Muscle layer of duodenum (tissue), 2 donors: ENCODE measurements around the gene MACO1.
"Not testable (repeated sequence)": the region's sequence is repeated elsewhere in the genome, so short reads cannot be mapped to it uniquely, and the experiment has no call there.

ENCODE experiments used
- H3K27ac ChIP-seq: one replicate; pipeline ENCODE4 v1.7.0; 2013; ENCODE audit warnings: mild to moderate bottlenecking, low read length
- H3K27me3 ChIP-seq: one replicate; pipeline ENCODE4 v1.7.0; 2013; ENCODE audit warnings: low read depth, mild to moderate bottlenecking, control low read depth, low read length
- H3K36me3 ChIP-seq, 2 donors: one replicate each; pipeline ENCODE4 v1.7.0; 2013; ENCODE audit warnings: low read length in 2 of 2, control low read depth in 1 of 2, mild to moderate bottlenecking in 1 of 2; ENCODE audit not compliant: insufficient read depth in 2 of 2, control insufficient read depth in 1 of 2
- H3K4me1 ChIP-seq, 2 donors: one replicate each; pipeline ENCODE4 v1.7.0; 2013; ENCODE audit warnings: low read length in 2 of 2, mild to moderate bottlenecking in 2 of 2, control low read depth in 1 of 2, moderate library complexity in 1 of 2; ENCODE audit not compliant: insufficient read depth in 2 of 2, control insufficient read depth in 1 of 2
- H3K4me3 ChIP-seq, 2 donors: one replicate each; pipeline ENCODE4 v1.7.0; 2013; ENCODE audit warnings: low read length in 2 of 2, low read depth in 1 of 2, mild to moderate bottlenecking in 1 of 2
- H3K9me3 ChIP-seq, 2 donors: one replicate each; pipeline ENCODE4 v1.7.0; 2013; ENCODE audit warnings: low read length in 2 of 2, control low read depth in 1 of 2, mild to moderate bottlenecking in 1 of 2; ENCODE audit not compliant: control insufficient read depth in 1 of 2
- donor health status: healthy.

The MACO1 gene, protein sequence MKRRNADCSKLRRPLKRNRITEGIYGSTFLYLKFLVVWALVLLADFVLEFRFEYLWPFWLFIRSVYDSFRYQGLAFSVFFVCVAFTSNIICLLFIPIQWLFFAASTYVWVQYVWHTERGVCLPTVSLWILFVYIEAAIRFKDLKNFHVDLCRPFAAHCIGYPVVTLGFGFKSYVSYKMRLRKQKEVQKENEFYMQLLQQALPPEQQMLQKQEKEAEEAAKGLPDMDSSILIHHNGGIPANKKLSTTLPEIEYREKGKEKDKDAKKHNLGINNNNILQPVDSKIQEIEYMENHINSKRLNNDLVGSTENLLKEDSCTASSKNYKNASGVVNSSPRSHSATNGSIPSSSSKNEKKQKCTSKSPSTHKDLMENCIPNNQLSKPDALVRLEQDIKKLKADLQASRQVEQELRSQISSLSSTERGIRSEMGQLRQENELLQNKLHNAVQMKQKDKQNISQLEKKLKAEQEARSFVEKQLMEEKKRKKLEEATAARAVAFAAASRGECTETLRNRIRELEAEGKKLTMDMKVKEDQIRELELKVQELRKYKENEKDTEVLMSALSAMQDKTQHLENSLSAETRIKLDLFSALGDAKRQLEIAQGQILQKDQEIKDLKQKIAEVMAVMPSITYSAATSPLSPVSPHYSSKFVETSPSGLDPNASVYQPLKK

DNA sequence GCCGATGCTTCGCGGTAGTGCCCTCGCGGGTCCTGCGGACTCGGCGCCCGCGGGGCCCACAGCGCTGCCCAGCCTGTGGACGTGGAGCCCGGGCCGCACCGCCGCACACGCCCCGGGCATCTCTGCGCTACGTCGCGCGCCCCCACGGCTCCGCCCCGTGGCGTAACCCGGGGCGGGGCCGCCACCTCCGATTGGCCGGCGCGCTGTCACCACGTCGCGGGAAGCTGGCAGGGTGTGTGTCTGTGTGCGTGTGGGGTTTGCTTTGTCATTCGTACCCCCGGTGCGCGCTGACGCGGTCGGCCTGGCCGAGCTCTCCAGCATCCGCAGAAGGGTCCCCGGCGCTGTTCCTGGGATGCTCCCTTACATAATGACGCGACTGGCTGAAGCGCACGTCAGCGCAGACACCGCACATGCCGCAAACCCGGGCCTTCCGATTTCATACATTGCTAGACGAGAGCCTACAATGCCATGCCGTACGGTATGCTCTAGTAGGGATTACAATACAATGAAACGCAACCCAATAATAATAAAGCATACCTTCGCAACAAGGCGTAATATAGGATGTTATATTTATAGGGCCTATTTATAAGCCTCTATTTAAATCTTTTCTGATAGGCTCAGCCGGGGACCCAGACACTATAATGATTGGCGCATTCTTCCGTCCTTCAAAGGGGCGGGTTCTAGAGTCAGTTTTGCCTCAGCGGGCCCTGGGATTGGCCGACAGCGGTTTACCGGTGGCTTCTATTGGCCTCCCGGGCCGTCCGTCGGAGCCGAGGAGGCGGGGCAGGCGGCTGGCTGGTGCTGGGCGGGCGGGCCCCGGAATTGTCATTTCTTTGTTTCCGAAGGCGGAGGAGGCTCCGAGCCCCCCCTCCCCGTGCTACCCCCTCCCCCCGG is at the start of gene MACO1:
MACO1 (plus strand) TSS at position 825 of the 894 bp plus-strand sequence. CDS start 202 bp downstream, outside the sequence.
- peaks cover 28 to 29% of the 10 kb centered on the region in 2 donors for H3K4me1 ChIP-seq
- H3K4me3 ChIP-seq: peak within 1 kb of the TSS; percentile 78 to 94
- no peaks in the 10 kb centered on the region for H3K27me3 ChIP-seq
- H3K36me3 ChIP-seq: no peaks in the 10 kb centered on the region
- peak within 1 kb of the TSS; percentile 95 for H3K27ac ChIP-seq
- H3K9me3 ChIP-seq: no peaks in the 10 kb centered on the region

- not testable (repeated sequence) for H3K4me1 ChIP-seq, H3K4me3 ChIP-seq, H3K36me3 ChIP-seq, H3K9me3 ChIP-seq, H3K27me3 ChIP-seq, H3K27ac ChIP-seq
These were observed 48.2 kb upstream of the MACO1 start for GRCh38 chr1:25382543-25382942.

GRCh38 chr1:25383090-25383489 is 47.6 kb upstream of the MACO1 start:
- not testable (repeated sequence) for H3K36me3 ChIP-seq, H3K4me3 ChIP-seq, H3K27ac ChIP-seq

DNA sequence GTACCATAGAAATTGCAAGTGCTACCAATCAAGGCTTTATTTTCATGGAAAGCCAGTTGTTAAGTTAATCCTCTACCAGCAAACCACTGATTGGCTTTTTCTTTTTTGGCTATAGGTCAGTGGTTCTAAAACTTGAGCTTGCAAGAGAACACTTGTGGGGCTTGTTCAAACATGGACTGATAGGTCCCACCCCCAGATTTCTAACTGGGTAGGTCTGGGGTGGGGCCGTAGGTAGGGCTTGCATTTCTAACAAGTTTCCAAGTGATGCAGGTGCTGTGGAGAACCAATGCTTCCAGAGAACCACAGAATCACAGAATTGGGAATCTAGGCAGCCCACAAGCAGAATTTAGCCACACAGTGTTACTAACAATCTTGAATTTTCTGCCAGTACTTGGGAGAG is 46.8 kb upstream of the MACO1 start:
- H3K4me3 ChIP-seq, H3K27ac ChIP-seq, H3K4me1 ChIP-seq, H3K27me3 ChIP-seq, H3K9me3 ChIP-seq, H3K36me3 ChIP-seq: not testable (repeated sequence)

More at GRCh38 chr1:25383090-25383489, 47.6 kb upstream of the MACO1 start:
- not testable (repeated sequence) for H3K27me3 ChIP-seq, H3K4me1 ChIP-seq, H3K9me3 ChIP-seq

DNA sequence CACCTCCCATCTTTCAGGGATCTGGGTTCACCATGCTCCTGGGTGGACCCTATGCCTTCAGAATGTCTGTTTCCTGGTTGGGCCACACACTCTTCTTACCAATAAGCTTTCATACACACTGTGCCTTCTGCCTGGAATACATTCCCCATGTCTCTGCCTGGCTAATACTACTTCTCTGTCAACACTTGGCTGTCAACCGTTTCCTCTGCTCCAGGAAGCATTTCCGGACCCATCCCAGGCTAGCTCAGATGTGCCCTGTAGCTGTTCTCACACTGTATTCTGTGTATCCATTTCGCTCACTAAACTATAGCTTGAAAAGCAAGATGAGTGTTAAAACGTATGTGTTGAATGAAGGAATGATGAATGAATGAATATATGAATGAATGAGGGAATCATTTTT is 43.6 kb upstream of the MACO1 start:
- H3K27me3 ChIP-seq, H3K4me3 ChIP-seq, H3K9me3 ChIP-seq, H3K4me1 ChIP-seq, H3K36me3 ChIP-seq, H3K27ac ChIP-seq: not testable (repeated sequence)

DNA sequence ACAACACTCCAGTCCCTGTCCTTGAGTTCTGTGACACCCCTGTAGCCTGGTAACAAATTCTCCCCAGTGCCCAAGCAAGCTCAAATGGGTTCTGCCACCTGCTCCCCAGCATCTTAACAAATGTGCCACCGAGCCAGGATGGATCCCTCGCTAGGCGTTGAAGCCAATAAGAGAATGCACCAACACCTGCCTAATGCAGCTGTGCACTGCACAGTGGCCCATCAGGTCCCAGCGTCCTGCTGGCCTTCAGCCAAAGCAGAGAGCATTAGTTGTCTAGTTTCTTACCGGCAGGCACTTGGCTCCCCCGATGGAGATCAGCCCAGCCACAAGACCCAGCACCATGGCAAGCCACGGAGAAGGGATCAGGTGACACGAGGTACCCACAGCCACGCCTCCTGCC is 42.0 kb upstream of the MACO1 start:
- not testable (repeated sequence) for H3K9me3 ChIP-seq, H3K4me3 ChIP-seq, H3K36me3 ChIP-seq, H3K27ac ChIP-seq, H3K27me3 ChIP-seq, H3K4me1 ChIP-seq

- H3K36me3 ChIP-seq, H3K27ac ChIP-seq: not testable (repeated sequence)
These were observed 41.0 kb upstream of the MACO1 start for GRCh38 chr1:25389721-25390120.

GRCh38 chr1:25392841-25393240 is 37.9 kb upstream of the MACO1 start:
- no peak overlapping the region for H3K4me3 ChIP-seq
- H3K9me3 ChIP-seq: no peaks in the 10 kb centered on the region
- H3K27me3 ChIP-seq: no peaks in the 10 kb centered on the region
- H3K27ac ChIP-seq: no peak overlapping the region
- no peaks in the 10 kb centered on the region for H3K36me3 ChIP-seq
- no peaks in the 10 kb centered on the region for H3K4me1 ChIP-seq

More at GRCh38 chr1:25389721-25390120, 41.0 kb upstream of the MACO1 start:
- not testable (repeated sequence) for H3K4me3 ChIP-seq, H3K4me1 ChIP-seq, H3K27me3 ChIP-seq, H3K9me3 ChIP-seq

GRCh38 chr1:25397549-25397948 is 33.1 kb upstream of the MACO1 start:
- not testable (repeated sequence) for H3K4me1 ChIP-seq

DNA sequence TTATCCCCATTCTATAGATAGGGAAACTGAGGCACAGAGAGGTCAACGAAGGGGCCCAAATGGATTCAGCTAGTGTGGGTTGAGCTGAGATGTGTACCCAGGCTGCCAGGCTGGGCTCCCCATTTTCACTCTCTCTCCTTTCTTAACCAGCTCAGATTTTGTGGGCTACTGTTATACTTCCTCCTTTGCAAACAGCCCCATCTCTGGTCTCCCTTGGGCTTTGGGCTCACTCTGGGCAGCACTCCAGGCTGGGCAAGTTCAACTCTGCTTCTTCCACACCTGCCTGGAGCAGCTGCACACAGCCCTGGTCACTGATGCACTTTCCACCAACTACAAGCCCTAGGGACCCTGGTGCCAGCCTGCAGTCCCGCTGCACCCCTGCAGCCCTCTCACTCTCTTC is 32.6 kb upstream of the MACO1 start:
- H3K27ac ChIP-seq, H3K4me3 ChIP-seq, H3K9me3 ChIP-seq, H3K36me3 ChIP-seq, H3K27me3 ChIP-seq, H3K4me1 ChIP-seq: not testable (repeated sequence)

More at GRCh38 chr1:25397549-25397948, 33.1 kb upstream of the MACO1 start:
- not testable (repeated sequence) for H3K27ac ChIP-seq, H3K4me3 ChIP-seq, H3K27me3 ChIP-seq, H3K9me3 ChIP-seq, H3K36me3 ChIP-seq
